WTC11 (cell line): ENCODE data around the gene PTPRU.

Experiments used
- CBFB ChIP-seq: sonication (generic); formaldehyde crosslinking; IDR thresholded peaks from 2 replicates; pipeline ENCODE4 v1.8.1; 2022; ENCODE audit warnings: mild to moderate bottlenecking, low read depth, missing genetic modification reagents
- CREB1 ChIP-seq: sonication (generic); formaldehyde crosslinking; IDR thresholded peaks from 2 replicates; pipeline ENCODE4 v1.8.0; 2023; ENCODE audit warnings: mild to moderate bottlenecking, missing genetic modification reagents
- JUN ChIP-seq: sonication (generic); formaldehyde crosslinking; IDR thresholded peaks from 2 replicates; pipeline ENCODE4 v1.8.0; 2023; ENCODE audit warnings: mild to moderate bottlenecking, missing genetic modification reagents
- KAT7 ChIP-seq: sonication (generic); formaldehyde crosslinking; IDR thresholded peaks from 2 replicates; pipeline ENCODE4 v1.8.1; 2023; ENCODE audit warnings: missing genetic modification reagents, mild to moderate bottlenecking, borderline replicate concordance
- NR1H2 ChIP-seq: sonication (generic); formaldehyde crosslinking; IDR thresholded peaks from 2 replicates; pipeline ENCODE4 v1.9.0; 2021; ENCODE audit warnings: mild to moderate bottlenecking, moderate library complexity, missing genetic modification reagents
- ZNF232 ChIP-seq: sonication (generic); formaldehyde crosslinking; IDR thresholded peaks from 2 replicates; pipeline ENCODE4 v1.8.0; 2022; ENCODE audit warnings: mild to moderate bottlenecking, missing genetic modification reagents
- TF ChIP-seq, protein P1 (sequence below): sonication (generic); formaldehyde crosslinking; IDR thresholded peaks from 2 replicates; pipeline ENCODE4 v1.8.0; 2022; ENCODE audit warnings: missing genetic modification reagents
- TF ChIP-seq, protein P2 (sequence below): fragments of 200-600 bp; IDR thresholded peaks from 2 replicates; pipeline ENCODE4 v1.8.0; 2022; ENCODE audit warnings: antibody characterized with exemption
- TF ChIP-seq, protein P3 (sequence below): sonication (generic); formaldehyde crosslinking; IDR thresholded peaks from 2 replicates; pipeline ENCODE4 v1.8.1; 2023; ENCODE audit warnings: mild to moderate bottlenecking, missing genetic modification reagents

DNA sequence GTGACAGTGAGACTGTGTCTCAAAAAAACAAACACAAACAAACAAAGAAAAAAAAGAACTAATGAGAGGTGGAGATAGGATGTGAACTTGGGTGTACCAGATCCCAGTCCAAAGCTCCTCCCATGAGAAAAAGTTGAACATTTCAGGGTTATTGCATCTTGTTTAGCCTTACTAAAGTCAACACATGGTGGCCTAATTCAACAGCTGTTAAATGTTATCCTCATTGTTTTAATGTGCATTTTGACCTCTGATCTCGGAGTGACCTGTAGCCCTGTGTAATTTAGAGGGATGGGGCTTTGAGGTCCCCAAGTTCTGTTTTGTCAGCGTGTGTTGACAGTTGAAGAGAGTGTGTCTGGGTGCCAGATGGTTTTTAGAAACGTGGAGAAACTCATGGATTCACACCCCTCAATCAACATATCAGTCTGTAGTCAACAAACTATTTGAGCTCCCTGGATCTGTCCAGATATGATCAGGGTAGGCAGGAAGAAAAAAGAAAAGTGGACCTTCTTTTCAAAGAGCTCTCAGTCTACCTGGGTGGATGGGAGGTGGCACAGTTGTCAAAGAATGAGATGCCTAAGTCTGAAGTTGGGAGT, 34.7 kb downstream of the PTPRU start:
- TF ChIP-seq ZNF232 (CRISPR knock-in tag) (no peak), NR1H2 (CRISPR knock-in tag) (no peak), CBFB (CRISPR knock-in tag) (no peak), JUN (CRISPR knock-in tag) (no peak), CREB1 (CRISPR knock-in tag) (no peak), KAT7 (CRISPR knock-in tag) (no peak)
- TF ChIP-seq, protein P1, sequence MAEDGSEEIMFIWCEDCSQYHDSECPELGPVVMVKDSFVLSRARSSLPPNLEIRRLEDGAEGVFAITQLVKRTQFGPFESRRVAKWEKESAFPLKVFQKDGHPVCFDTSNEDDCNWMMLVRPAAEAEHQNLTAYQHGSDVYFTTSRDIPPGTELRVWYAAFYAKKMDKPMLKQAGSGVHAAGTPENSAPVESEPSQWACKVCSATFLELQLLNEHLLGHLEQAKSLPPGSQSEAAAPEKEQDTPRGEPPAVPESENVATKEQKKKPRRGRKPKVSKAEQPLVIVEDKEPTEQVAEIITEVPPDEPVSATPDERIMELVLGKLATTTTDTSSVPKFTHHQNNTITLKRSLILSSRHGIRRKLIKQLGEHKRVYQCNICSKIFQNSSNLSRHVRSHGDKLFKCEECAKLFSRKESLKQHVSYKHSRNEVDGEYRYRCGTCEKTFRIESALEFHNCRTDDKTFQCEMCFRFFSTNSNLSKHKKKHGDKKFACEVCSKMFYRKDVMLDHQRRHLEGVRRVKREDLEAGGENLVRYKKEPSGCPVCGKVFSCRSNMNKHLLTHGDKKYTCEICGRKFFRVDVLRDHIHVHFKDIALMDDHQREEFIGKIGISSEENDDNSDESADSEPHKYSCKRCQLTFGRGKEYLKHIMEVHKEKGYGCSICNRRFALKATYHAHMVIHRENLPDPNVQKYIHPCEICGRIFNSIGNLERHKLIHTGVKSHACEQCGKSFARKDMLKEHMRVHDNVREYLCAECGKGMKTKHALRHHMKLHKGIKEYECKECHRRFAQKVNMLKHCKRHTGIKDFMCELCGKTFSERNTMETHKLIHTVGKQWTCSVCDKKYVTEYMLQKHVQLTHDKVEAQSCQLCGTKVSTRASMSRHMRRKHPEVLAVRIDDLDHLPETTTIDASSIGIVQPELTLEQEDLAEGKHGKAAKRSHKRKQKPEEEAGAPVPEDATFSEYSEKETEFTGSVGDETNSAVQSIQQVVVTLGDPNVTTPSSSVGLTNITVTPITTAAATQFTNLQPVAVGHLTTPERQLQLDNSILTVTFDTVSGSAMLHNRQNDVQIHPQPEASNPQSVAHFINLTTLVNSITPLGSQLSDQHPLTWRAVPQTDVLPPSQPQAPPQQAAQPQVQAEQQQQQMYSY (CRISPR knock-in tag): no peak
- TF ChIP-seq, protein P2, sequence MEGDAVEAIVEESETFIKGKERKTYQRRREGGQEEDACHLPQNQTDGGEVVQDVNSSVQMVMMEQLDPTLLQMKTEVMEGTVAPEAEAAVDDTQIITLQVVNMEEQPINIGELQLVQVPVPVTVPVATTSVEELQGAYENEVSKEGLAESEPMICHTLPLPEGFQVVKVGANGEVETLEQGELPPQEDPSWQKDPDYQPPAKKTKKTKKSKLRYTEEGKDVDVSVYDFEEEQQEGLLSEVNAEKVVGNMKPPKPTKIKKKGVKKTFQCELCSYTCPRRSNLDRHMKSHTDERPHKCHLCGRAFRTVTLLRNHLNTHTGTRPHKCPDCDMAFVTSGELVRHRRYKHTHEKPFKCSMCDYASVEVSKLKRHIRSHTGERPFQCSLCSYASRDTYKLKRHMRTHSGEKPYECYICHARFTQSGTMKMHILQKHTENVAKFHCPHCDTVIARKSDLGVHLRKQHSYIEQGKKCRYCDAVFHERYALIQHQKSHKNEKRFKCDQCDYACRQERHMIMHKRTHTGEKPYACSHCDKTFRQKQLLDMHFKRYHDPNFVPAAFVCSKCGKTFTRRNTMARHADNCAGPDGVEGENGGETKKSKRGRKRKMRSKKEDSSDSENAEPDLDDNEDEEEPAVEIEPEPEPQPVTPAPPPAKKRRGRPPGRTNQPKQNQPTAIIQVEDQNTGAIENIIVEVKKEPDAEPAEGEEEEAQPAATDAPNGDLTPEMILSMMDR: no peak
- TF ChIP-seq, protein P3, sequence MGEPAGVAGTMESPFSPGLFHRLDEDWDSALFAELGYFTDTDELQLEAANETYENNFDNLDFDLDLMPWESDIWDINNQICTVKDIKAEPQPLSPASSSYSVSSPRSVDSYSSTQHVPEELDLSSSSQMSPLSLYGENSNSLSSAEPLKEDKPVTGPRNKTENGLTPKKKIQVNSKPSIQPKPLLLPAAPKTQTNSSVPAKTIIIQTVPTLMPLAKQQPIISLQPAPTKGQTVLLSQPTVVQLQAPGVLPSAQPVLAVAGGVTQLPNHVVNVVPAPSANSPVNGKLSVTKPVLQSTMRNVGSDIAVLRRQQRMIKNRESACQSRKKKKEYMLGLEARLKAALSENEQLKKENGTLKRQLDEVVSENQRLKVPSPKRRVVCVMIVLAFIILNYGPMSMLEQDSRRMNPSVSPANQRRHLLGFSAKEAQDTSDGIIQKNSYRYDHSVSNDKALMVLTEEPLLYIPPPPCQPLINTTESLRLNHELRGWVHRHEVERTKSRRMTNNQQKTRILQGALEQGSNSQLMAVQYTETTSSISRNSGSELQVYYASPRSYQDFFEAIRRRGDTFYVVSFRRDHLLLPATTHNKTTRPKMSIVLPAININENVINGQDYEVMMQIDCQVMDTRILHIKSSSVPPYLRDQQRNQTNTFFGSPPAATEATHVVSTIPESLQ (CRISPR knock-in tag): no peak
